HG03175 (cell line): ENCODE data around the gene ANKFY1.
"Not testable (repeated sequence)": the region's sequence is repeated elsewhere in the genome, so short reads cannot be mapped to it uniquely, and the experiment has no call there.

Experiments
- ATAC-seq: cut with Tn5 transposase; IDR thresholded peaks from one replicate; pipeline ENCODE4 v1.9.1; 2021; ENCODE audit warnings: mild to moderate bottlenecking, moderate library complexity; ENCODE audit not compliant: unreplicated experiment

ANKFY1 gene

GRCh38 chr17:4159761-4160160, 104.0 kb downstream of the ANKFY1 start:
- no peak for ATAC-seq

- ATAC-seq = no peak
These were observed 106.0 kb downstream of the ANKFY1 start for GRCh38 chr17:4157618-4158333.

- no peak for ATAC-seq
These were observed 106.9 kb downstream of the ANKFY1 start for GRCh38 chr17:4156750-4157381.

- no peak for ATAC-seq
These were observed 107.7 kb downstream of the ANKFY1 start for GRCh38 chr17:4155980-4156620.

- ATAC-seq = no peak
These were observed 109.6 kb downstream of the ANKFY1 start for GRCh38 chr17:4154201-4154600.

GRCh38 chr17:4152471-4152870, 111.3 kb downstream of the ANKFY1 start:
- ATAC-seq = no peak

- no peak for ATAC-seq
These were observed 113.7 kb downstream of the ANKFY1 start for GRCh38 chr17:4150096-4150495.

- ATAC-seq = no peak
These were observed 115.0 kb downstream of the ANKFY1 start for GRCh38 chr17:4148611-4149308.

GRCh38 chr17:4147751-4148310, 115.9 kb downstream of the ANKFY1 start:
- no peak for ATAC-seq

- ATAC-seq = no peak
These were observed 117.1 kb downstream of the ANKFY1 start for GRCh38 chr17:4146641-4147040.

- ATAC-seq = no peak
These were observed 119.4 kb downstream of the ANKFY1 start for GRCh38 chr17:4144422-4144747.

- ATAC-seq = peak; percentile 68
These were observed 120.0 kb downstream of the ANKFY1 start for GRCh38 chr17:4143563-4144421.

- peak; percentile 8 for ATAC-seq
These were observed 121.5 kb downstream of the ANKFY1 start for GRCh38 chr17:4142107-4142900.

GRCh38 chr17:4140125-4140524, 123.7 kb downstream of the ANKFY1 start:
- ATAC-seq = no peak

GRCh38 chr17:4138906-4139526, 124.8 kb downstream of the ANKFY1 start:
- ATAC-seq = not testable (repeated sequence)

- ATAC-seq = no peak
These were observed 127.4 kb downstream of the ANKFY1 start for GRCh38 chr17:4136373-4136772.

- no peak for ATAC-seq
These were observed 128.3 kb downstream of the ANKFY1 start for GRCh38 chr17:4135489-4135888.

- no peak for ATAC-seq
These were observed 129.1 kb downstream of the ANKFY1 start for GRCh38 chr17:4134721-4135120.

- no peak for ATAC-seq
These were observed 133.1 kb downstream of the ANKFY1 start for GRCh38 chr17:4130715-4131114.
